Peyer's patch (tissue), 4 donors: Measurements from ENCODE around the gene DNAH3. TPM values are rescaled to one million over a fixed set of nuclear protein-coding genes. Genes with fewer than 3 reads are reported as not detected.

Experiments
- DNase-seq, 3 donors: peaks; one replicate each; pipeline ENCODE4 v3.0.0-alpha.2; 2017 to 2019
- H3K27ac ChIP-seq, 4 donors: fragments of 200-600 bp; sonication (generic); one replicate each; pipeline ENCODE4 v1.5.1; 2016 to 2019
- H3K27me3 ChIP-seq, 2 donors: fragments of 200-600 bp; sonication (generic); one replicate each; pipeline ENCODE4 v1.5.1; 2019
- H3K36me3 ChIP-seq, 3 donors: fragments of 200-600 bp; sonication (generic); one replicate each; pipeline ENCODE4 v1.5.1; 2016 to 2019
- H3K4me1 ChIP-seq, 4 donors: fragments of 200-600 bp; sonication (generic); one replicate each; pipeline ENCODE4 v1.5.1; 2016 to 2019
- H3K4me3 ChIP-seq, 4 donors: fragments of 200-600 bp; sonication (generic); 1 replicate in 3 of 4; 2 replicates in 1 of 4; pipeline ENCODE4 v1.5.1; 2016 to 2019; ENCODE audit warnings: mild to moderate bottlenecking in 1 of 4
- H3K9me3 ChIP-seq, 4 donors: fragments of 200-600 bp; sonication (generic); one replicate each; pipeline ENCODE4 v1.5.1; 2016 to 2019; ENCODE audit warnings: mild to moderate bottlenecking in 1 of 4
- CTCF ChIP-seq, 6 experiments: fragments of 450-650 bp in 4 of 6; fragments of 200-600 bp in 2 of 6; sonication (generic) in 1 of 6; IDR thresholded peaks; one replicate each; pipeline ENCODE4 v1.5.1; 2017 to 2019; ENCODE audit warnings: antibody characterized with exemption in 6 of 6, mild to moderate bottlenecking in 3 of 6, moderate library complexity in 1 of 6
- POLR2A ChIP-seq, 2 donors: fragments of 450-650 bp; IDR thresholded peaks; one replicate each; pipeline ENCODE4 v1.5.1; 2017; ENCODE audit warnings: antibody characterized with exemption in 2 of 2, mild to moderate bottlenecking in 2 of 2, moderate library complexity in 2 of 2
- total RNA-seq, 4 donors: library from RNA; depleted of rRNA; stranded (reverse); fragments of >200 nt; gene quantifications; one replicate each; pipeline ENCODE4 v1.1.0, GENCODE V29; 2016

The DNAH3 gene
- total RNA-seq, 4 donors from 2014 or later: 2.1 to 6.7 (median 4.5) TPM

- TF ChIP-seq POLR2A (IDR thresholded peaks at IDR 0.05): no peak
- TF ChIP-seq CTCF (IDR thresholded peaks at IDR 0.05): no peak
- Histone ChIP-seq H3K27ac (no peak overlapping the region), H3K27me3 (no peaks in the 10 kb centered on the region), H3K4me1 (no peaks in the 10 kb centered on the region), H3K36me3 (no peaks in the 10 kb centered on the region), H3K9me3 (no peaks in the 10 kb centered on the region), H3K4me3 (no peak overlapping the region)
- no peak for DNase-seq
Measured at GRCh38 chr16:20918486-20919239, 232.0 kb downstream of the DNAH3 start.

- no peak overlapping the region for H3K27ac ChIP-seq
- no peaks in the 10 kb centered on the region for H3K9me3 ChIP-seq
- TF ChIP-seq CTCF (IDR thresholded peaks at IDR 0.05): no peak
- TF ChIP-seq POLR2A (IDR thresholded peaks at IDR 0.05): no peak
- H3K27me3 ChIP-seq: no peaks in the 10 kb centered on the region
- H3K4me3 ChIP-seq: no peak overlapping the region
- no peaks in the 10 kb centered on the region for H3K4me1 ChIP-seq
- no peak for DNase-seq
- no peaks in the 10 kb centered on the region for H3K36me3 ChIP-seq
Measured at GRCh38 chr16:20916942-20917341, 233.7 kb downstream of the DNAH3 start.

GRCh38 chr16:20916289-20916688 is 234.4 kb downstream of the DNAH3 start:
- no peaks in the 10 kb centered on the region for H3K36me3 ChIP-seq
- H3K9me3 ChIP-seq: no peaks in the 10 kb centered on the region
- H3K27ac ChIP-seq: no peak overlapping the region
- no peaks in the 10 kb centered on the region for H3K27me3 ChIP-seq
- no peak for TF ChIP-seq CTCF (IDR thresholded peaks at IDR 0.05)
- no peak for TF ChIP-seq POLR2A (IDR thresholded peaks at IDR 0.05)
- no peak for DNase-seq
- H3K4me3 ChIP-seq: no peak overlapping the region
- peaks cover 0 to 3% (median 0%) of the 10 kb centered on the region in 4 donors for H3K4me1 ChIP-seq

GRCh38 chr16:20911361-20911760 is 239.3 kb downstream of the DNAH3 start:
- Histone ChIP-seq H3K27me3 (no peaks in the 10 kb centered on the region), H3K4me3 (no peak overlapping the region), H3K36me3 (no peaks in the 10 kb centered on the region), H3K4me1 (peaks cover 0 to 4% (median 0%) of the 10 kb centered on the region in 4 donors), H3K27ac (peak overlapping the region in 3 of 4 donors; percentile 1 to 58 (median 5)), H3K9me3 (no peaks in the 10 kb centered on the region)
- no peak for TF ChIP-seq POLR2A (IDR thresholded peaks at IDR 0.05)
- no peak for TF ChIP-seq CTCF (IDR thresholded peaks at IDR 0.05)
- no peak for DNase-seq

- DNase-seq: no peak
- no peak for TF ChIP-seq POLR2A (IDR thresholded peaks at IDR 0.05)
- TF ChIP-seq CTCF (IDR thresholded peaks at IDR 0.05): no peak
- no peaks in the 10 kb centered on the region for H3K36me3 ChIP-seq
- no peaks in the 10 kb centered on the region for H3K9me3 ChIP-seq
- peak overlapping the region in 3 of 4 donors; percentile 1 to 58 (median 5) for H3K27ac ChIP-seq
- H3K4me1 ChIP-seq: peaks cover 0 to 8% (median 0%) of the 10 kb centered on the region in 4 donors
- H3K4me3 ChIP-seq: no peak overlapping the region
- no peaks in the 10 kb centered on the region for H3K27me3 ChIP-seq
Measured at GRCh38 chr16:20910781-20911321, 239.8 kb downstream of the DNAH3 start.
